Measurements from ENCODE around the gene AIFM2.
A peak's percentile ranks its signal among the peaks of the same experiment; 100 is the strongest.

The AIFM2 gene

GRCh38 chr10:70176441-70176840, 43.8 kb upstream of the AIFM2 start (continued):
- TF ChIP-seq TSHZ2 (CRISPR knock-in tag; IDR thresholded peaks at IDR 0.05) (no peak), SNAI2 (CRISPR knock-in tag; IDR thresholded peaks at IDR 0.05) (no peak), ARNTL (CRISPR knock-in tag; IDR thresholded peaks at IDR 0.05; ENCODE audit: borderline replicate concordance, low read depth) (no peak), ISL1 (CRISPR knock-in tag; IDR thresholded peaks at IDR 0.05) (no peak), BACH2 (CRISPR knock-in tag; IDR thresholded peaks at IDR 0.05; ENCODE audit: borderline replicate concordance) (no peak), ZNF565 (CRISPR knock-in tag; conservative IDR thresholded peaks at IDR 0.05; ENCODE audit: low read depth) (no peak), CSRNP3 (CRISPR knock-in tag; IDR thresholded peaks at IDR 0.05) (no peak)

- TF ChIP-seq ESRRG (CRISPR knock-in tag; IDR thresholded peaks at IDR 0.05) (no peak), PATZ1 (CRISPR knock-in tag; IDR thresholded peaks at IDR 0.05; ENCODE audit: borderline replicate concordance) (no peak), POU6F1 (CRISPR knock-in tag; IDR thresholded peaks at IDR 0.05; ENCODE audit: borderline replicate concordance, low read depth) (no peak), ZFP3 (CRISPR knock-in tag; IDR thresholded peaks at IDR 0.05) (no peak), PPARA (CRISPR knock-in tag; IDR thresholded peaks at IDR 0.05; ENCODE audit: borderline replicate concordance) (no peak), CSDC2 (CRISPR knock-in tag; IDR thresholded peaks at IDR 0.05) (no peak), ZNF8 (CRISPR knock-in tag; IDR thresholded peaks at IDR 0.05) (no peak), TOX (CRISPR knock-in tag; IDR thresholded peaks at IDR 0.05; ENCODE audit: borderline replicate concordance) (no peak)
These were observed 42.9 kb upstream of the AIFM2 start for GRCh38 chr10:70175516-70175915.

GRCh38 chr10:70174058-70174741, 41.6 kb upstream of the AIFM2 start:
- TF ChIP-seq PPARA (CRISPR knock-in tag; IDR thresholded peaks at IDR 0.05; ENCODE audit: borderline replicate concordance) (no peak), CSDC2 (CRISPR knock-in tag; IDR thresholded peaks at IDR 0.05) (no peak), OSR1 (CRISPR knock-in tag; IDR thresholded peaks at IDR 0.05) (no peak), TCF4 (CRISPR knock-in tag; IDR thresholded peaks at IDR 0.05; ENCODE audit: borderline replicate concordance) (no peak), ZNF70 (CRISPR knock-in tag; IDR thresholded peaks at IDR 0.05) (no peak), BACH2 (CRISPR knock-in tag; IDR thresholded peaks at IDR 0.05; ENCODE audit: borderline replicate concordance) (no peak)

More at GRCh38 chr10:70175516-70175915, 42.9 kb upstream of the AIFM2 start:
- no peak for ATAC-seq

GRCh38 chr10:70169649-70170364, 37.2 kb upstream of the AIFM2 start:
- peak; percentile 48 for ATAC-seq
- TF ChIP-seq CSDC2 (CRISPR knock-in tag; IDR thresholded peaks at IDR 0.05), result no peak
- TF ChIP-seq GLIS3 (CRISPR knock-in tag; IDR thresholded peaks at IDR 0.05), result no peak
- TF ChIP-seq ARNTL (CRISPR knock-in tag; IDR thresholded peaks at IDR 0.05; ENCODE audit: borderline replicate concordance, low read depth), result no peak
- TF ChIP-seq TSHZ2 (CRISPR knock-in tag; IDR thresholded peaks at IDR 0.05), result no peak
- no peak for TF ChIP-seq CREB5 (CRISPR knock-in tag; IDR thresholded peaks at IDR 0.05; ENCODE audit: low read depth)
- no peak for TF ChIP-seq ZC3H10 (CRISPR knock-in tag; IDR thresholded peaks at IDR 0.05)
- no peak for TF ChIP-seq TCF4 (CRISPR knock-in tag; IDR thresholded peaks at IDR 0.05; ENCODE audit: borderline replicate concordance)
- TF ChIP-seq CSRNP3 (CRISPR knock-in tag; IDR thresholded peaks at IDR 0.05), result no peak
- no peak for TF ChIP-seq OSR1 (CRISPR knock-in tag; IDR thresholded peaks at IDR 0.05)

More at GRCh38 chr10:70174058-70174741, 41.6 kb upstream of the AIFM2 start:
- ATAC-seq, result no peak

All from SK-N-SH treated with all-trans-retinoic acid at 6 μM for 48 hours (cell line).